GM19025 (cell line): Measurements from ENCODE around the gene IQGAP2.
"Not testable (repeated sequence)": the region's sequence is repeated elsewhere in the genome, so short reads cannot be mapped to it uniquely, and the experiment has no call there.

Experiments
- ATAC-seq: cut with Tn5 transposase; IDR thresholded peaks from one replicate; pipeline ENCODE4 v1.9.1; 2021; ENCODE audit warnings: mild to moderate bottlenecking, low read depth, moderate library complexity; ENCODE audit not compliant: unreplicated experiment

IQGAP2 gene

DNA sequence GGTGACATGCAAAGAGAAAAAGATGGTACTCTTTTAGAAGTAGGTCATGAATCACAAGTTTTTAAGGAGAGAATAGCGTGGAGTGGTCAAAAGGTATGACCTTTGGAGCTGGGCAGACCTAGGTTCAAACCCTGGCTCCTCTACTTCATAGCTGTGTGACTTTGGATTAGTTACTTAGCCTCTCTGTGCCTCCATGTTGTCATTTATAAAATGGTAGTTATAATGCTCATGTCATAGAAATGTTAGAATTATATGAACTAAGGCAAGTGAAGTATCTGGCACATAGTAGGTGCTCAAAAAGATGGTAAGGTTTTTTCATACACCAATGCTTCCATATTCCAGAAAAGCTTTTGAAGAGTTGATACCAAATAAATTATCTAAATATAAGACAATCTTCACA is 320.2 kb downstream of the IQGAP2 start:
- no peak for ATAC-seq

- ATAC-seq, result no peak
Measured at GRCh38 chr5:76723906-76724305, 320.8 kb downstream of the IQGAP2 start.

DNA sequence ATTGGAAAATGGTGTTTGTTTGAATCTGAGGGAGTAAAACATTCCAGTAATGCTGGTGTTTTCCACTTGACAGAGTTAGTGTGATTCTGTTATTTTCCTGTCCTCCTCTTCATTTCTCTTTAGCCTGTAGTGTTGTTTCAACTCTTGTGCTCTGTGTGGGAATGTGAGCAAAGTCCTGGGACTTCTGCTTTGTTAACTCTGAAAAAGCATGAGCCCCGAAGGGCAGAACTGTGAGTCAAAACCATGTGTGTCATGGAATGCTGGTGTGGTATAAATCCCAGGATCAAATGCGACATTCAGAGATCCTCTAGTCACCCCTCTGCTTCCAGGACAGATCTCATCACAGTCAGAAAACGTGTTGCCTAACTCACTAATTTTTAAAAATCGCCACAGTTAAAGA is 321.8 kb downstream of the IQGAP2 start:
- no peak for ATAC-seq

DNA sequence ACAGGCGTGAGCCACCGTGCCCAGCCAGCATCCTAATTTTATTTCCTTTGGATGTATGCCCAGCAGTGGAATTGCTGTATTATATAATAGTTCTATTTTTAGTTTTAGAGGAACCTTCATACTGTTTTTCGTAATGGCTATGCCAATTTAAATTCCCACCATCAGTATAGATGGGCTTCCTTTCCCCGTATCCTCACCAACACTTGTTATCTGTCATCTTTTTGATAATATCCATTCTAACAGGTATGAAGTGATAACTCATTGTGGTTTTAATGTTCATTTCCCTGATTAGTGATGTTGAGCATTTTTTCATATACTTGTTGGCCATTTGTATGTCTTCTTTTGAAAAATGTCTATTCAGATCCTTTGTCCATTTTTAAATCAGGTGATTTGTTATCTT is 325.9 kb downstream of the IQGAP2 start:
- ATAC-seq, result no peak

DNA sequence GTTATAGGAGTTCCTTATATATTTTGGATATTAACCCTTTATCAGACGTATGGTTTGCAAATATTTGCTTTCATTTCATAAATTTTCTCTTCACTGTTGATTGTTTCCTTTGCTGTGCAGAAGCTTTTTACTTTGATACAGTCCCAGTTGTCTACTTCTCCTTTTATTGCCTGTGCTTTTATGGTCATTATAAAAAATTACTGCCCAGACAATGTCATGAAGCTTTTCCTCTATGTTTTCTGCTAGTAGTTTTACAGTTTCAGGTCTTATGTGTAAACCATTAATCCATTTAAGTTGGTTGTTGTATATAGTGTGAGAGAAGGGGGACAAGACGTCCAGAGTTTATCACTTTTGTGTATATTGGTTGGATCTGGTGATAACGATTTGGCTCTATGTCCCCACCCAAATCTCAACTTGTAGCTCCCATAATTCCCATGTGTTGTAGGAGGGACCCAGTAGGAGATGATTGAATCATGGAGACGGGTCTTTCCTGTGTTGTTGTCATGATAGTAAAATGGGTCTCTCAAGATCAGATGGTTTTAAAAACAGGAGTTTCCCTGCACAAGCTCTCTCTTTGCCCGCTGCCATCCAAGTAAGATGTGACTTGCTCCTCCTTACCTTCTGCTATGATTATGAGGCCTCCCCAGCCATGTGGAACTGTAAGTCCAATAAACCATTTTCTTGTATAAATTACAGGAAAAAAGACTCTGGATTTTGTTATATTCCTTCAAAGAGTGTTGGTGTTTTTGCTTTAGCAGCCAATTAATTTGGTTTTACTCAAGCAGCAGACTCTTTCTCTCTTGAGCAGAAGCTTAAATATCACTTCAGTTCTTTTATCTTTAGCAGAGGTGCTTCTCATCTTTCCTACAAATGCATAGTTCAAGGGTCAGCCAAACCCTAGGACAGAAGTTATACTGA is 326.5 kb downstream of the IQGAP2 start:
- no peak for ATAC-seq

DNA sequence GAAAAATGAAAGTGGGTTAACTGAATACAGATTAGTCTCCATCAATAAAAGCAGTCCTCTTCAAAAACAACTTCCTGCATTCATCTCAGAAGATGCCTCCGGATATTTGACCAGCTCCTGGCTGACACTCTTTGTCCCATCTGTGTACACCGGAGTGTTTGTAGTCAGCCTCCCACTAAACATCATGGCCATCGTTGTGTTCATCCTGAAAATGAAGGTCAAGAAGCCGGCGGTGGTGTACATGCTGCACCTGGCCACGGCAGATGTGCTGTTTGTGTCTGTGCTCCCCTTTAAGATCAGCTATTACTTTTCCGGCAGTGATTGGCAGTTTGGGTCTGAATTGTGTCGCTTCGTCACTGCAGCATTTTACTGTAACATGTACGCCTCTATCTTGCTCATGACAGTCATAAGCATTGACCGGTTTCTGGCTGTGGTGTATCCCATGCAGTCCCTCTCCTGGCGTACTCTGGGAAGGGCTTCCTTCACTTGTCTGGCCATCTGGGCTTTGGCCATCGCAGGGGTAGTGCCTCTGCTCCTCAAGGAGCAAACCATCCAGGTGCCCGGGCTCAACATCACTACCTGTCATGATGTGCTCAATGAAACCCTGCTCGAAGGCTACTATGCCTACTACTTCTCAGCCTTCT is 329.4 kb downstream of the IQGAP2 start:
- no peak for ATAC-seq

DNA sequence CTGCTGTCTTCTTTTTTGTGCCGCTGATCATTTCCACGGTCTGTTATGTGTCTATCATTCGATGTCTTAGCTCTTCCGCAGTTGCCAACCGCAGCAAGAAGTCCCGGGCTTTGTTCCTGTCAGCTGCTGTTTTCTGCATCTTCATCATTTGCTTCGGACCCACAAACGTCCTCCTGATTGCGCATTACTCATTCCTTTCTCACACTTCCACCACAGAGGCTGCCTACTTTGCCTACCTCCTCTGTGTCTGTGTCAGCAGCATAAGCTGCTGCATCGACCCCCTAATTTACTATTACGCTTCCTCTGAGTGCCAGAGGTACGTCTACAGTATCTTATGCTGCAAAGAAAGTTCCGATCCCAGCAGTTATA is 329.9 kb downstream of the IQGAP2 start:
- ATAC-seq, result peak; percentile 82

- no peak for ATAC-seq
Measured at GRCh38 chr5:76735762-76736545, 332.9 kb downstream of the IQGAP2 start.

DNA sequence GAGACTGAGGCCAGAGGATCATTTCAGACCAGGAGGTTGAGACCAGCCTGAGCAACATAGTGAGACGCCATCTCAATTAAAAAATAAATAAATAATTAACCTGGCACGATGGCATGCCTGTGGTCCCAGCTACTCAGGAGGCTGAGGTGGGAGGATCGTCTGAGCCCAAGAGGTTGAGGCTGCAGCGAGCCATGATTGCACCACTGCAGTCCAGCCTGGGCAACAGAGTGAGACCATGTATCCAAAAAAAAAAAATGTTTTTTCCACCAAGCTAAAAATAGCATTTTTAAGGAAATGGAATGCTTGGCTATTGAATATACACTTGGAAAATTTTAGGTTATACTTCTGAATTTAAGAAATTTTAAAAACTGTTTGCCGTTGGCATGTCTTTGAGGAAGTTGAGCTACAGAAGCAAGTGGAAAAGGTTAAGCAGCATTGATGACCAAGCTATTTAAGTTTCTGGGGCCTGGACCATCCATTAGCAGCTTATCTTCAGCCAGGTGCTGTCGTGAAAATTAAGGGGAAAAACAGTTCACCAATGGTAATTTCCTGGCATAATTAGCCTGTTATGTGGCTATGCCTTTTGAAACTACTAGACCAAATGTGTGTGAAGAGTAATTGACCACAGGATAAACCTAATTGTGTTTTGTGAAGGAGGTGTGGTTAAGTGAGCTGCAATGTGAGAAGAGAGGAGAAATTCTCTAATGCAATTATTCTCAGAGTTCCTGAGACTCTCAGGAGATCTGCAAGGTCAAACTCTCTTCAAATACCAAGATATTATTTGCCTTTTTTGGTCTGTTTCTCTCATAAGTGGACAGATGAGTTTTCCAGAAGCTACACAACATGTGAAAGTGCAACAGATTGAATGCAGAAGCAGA is 333.8 kb downstream of the IQGAP2 start:
- ATAC-seq, result peak; percentile 23

DNA sequence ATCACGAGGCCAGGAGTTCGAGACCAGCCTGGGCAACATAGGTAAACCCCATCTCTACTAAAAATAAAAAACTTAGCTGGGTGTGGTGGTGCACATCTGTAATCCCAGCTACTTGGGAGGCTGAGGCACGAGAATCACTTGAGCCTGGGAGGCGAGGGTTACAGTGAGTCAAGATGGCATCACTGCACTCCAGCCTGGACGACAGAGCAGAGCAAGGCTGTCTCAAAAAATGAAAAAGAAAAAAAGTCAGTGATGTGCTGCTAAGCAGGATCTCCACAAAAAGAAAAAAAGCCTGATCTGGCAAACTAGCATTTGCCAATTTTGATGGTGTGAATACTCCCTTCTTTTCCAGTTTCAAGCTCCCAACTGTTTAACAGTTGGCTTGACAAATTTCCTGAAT is 334.8 kb downstream of the IQGAP2 start:
- ATAC-seq, result no peak

- ATAC-seq, result not testable (repeated sequence)
Measured at GRCh38 chr5:76741506-76741905, 338.4 kb downstream of the IQGAP2 start.

- no peak for ATAC-seq
Measured at GRCh38 chr5:76742583-76742982, 339.5 kb downstream of the IQGAP2 start.

- no peak for ATAC-seq
Measured at GRCh38 chr5:76744632-76745031, 341.5 kb downstream of the IQGAP2 start.

DNA sequence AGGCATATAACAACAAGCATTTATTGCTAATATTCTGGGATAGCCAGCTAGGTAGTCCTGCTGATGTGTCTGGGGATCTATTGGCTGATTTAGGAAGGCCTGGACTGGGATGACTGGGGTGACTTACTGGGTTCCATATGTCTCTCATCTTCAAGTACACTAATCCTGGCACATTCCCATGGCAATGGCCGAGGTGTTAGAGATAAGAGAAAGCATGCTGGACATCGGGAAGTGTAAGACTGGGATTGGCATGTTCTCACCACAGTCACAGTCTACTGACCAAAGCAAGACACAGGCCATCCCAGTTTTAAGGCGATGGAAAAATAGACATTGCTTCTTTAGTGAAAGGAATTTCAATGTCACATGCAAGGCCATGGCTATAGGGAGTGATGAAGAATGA is 342.6 kb downstream of the IQGAP2 start:
- ATAC-seq, result no peak

DNA sequence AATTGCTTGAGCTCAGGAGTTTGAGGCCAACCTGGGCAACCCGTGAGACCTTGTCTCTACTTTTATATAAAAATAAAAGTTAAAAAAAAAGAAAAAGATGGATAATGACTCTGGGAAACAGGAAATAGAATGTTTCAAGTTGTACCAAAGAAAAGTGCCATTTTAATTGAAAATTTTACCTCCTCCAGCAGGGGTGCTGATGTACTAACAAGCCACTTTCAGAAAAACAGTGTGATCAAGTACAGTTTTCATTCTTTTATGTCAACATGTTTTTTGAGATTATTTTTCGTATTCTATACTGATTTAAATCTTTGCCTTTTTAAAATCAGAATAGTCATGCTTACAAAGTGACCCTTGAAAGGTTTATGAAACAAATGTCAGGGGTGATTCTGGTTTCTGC is 343.6 kb downstream of the IQGAP2 start:
- no peak for ATAC-seq

- ATAC-seq, result no peak
Measured at GRCh38 chr5:76747706-76748105, 344.6 kb downstream of the IQGAP2 start.

DNA sequence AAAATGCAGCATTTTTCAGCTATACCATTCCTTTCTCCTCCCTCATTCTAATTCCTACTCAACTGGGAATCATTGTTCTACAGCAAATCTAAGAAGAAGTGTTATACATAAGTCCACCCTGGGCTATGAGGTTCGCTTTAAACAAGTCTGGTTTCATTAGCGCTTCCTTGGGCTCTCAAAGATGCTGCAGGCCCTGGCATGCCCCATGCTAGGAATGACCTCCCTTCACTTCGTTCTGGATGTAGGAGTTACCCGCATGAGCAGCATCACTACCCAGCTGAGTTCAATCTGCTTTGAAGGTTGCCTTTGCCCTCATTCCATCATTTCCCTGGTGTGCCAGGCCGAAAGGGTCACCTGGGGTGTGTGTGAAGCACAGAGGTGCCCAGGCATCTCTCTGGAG is 348.2 kb downstream of the IQGAP2 start:
- no peak for ATAC-seq

GRCh38 chr5:76754668-76755078 is 351.6 kb downstream of the IQGAP2 start:
- no peak for ATAC-seq

GRCh38 chr5:76755779-76756637 is 352.9 kb downstream of the IQGAP2 start:
- no peak for ATAC-seq
